ENCODE data around the gene PPP1R14C. TPM values are rescaled to one million over a fixed set of nuclear protein-coding genes. Genes with fewer than 3 reads are reported as not detected.

Gene PPP1R14C
- total RNA-seq, 2 donors from 2014 or later = 0.26 to 0.33 TPM

GRCh38 chr6:150288456-150288855 is 145.6 kb downstream of the PPP1R14C start:
- no peaks in the 10 kb centered on the region for H3K4me1 ChIP-seq
- no peaks in the 10 kb centered on the region for H3K36me3 ChIP-seq (replicated peaks in 1 of 2; ENCODE audit: insufficient read depth in 1 of 2, low read depth in 2 of 2)
- DNase-seq (no peak), ATAC-seq (no peak)
- intact Hi-C loops (cut with DNase I) = no loop called here
- no peak for TF ChIP-seq POLR2A (IDR thresholded peaks at IDR 0.05)
- no peak for TF ChIP-seq CTCF (IDR thresholded peaks at IDR 0.05)
- no peak overlapping the region for H3K27ac ChIP-seq
- no peaks in the 10 kb centered on the region for H3K27me3 ChIP-seq
- no peak overlapping the region for H3K4me3 ChIP-seq
- WGBS, 2 donors = 83 to 84% methylated on average over 4 of the region's 4 CpGs
- no peaks in the 10 kb centered on the region for H3K9me3 ChIP-seq

- TF ChIP-seq CTCF (IDR thresholded peaks at IDR 0.05) (no peak), POLR2A (IDR thresholded peaks at IDR 0.05) (no peak)
- DNase-seq = no peak
- Histone ChIP-seq H3K27ac (no peak overlapping the region), H3K36me3 (replicated peaks in 1 of 2; ENCODE audit: insufficient read depth in 1 of 2, low read depth in 2 of 2) (no peaks in the 10 kb centered on the region), H3K4me1 (no peaks in the 10 kb centered on the region), H3K4me3 (no peak overlapping the region), H3K9me3 (no peaks in the 10 kb centered on the region), H3K27me3 (no peaks in the 10 kb centered on the region)
- intact Hi-C loops (cut with DNase I) = no loop called here
- ATAC-seq = no peak
- 78 to 82% methylated on average over 8 of the region's 8 CpGs for WGBS, 2 donors
Measured at GRCh38 chr6:150289454-150290071, 146.7 kb downstream of the PPP1R14C start.

GRCh38 chr6:150290429-150290828 is 147.6 kb downstream of the PPP1R14C start:
- H3K27me3 ChIP-seq = no peaks in the 10 kb centered on the region
- no peaks in the 10 kb centered on the region for H3K4me1 ChIP-seq
- TF ChIP-seq POLR2A (IDR thresholded peaks at IDR 0.05) = no peak
- no peak for TF ChIP-seq CTCF (IDR thresholded peaks at IDR 0.05)
- no peaks in the 10 kb centered on the region for H3K36me3 ChIP-seq (replicated peaks in 1 of 2; ENCODE audit: insufficient read depth in 1 of 2, low read depth in 2 of 2)
- 73 to 78% methylated on average over 8 to 10 of the region's 10 CpGs for WGBS, 2 donors
- H3K4me3 ChIP-seq = no peak overlapping the region
- intact Hi-C loops (cut with DNase I) = no loop called here
- H3K27ac ChIP-seq = no peak overlapping the region
- no peak for DNase-seq
- no peaks in the 10 kb centered on the region for H3K9me3 ChIP-seq
- no peak for ATAC-seq

GRCh38 chr6:150291968-150292710 is 149.3 kb downstream of the PPP1R14C start:
- DNase-seq = no peak
- intact Hi-C loops (cut with DNase I) = no loop called here
- no peaks in the 10 kb centered on the region for H3K36me3 ChIP-seq (replicated peaks in 1 of 2; ENCODE audit: insufficient read depth in 1 of 2, low read depth in 2 of 2)
- H3K4me3 ChIP-seq = no peak overlapping the region
- no peak for TF ChIP-seq POLR2A (IDR thresholded peaks at IDR 0.05)
- TF ChIP-seq CTCF (IDR thresholded peaks at IDR 0.05) = no peak
- no peaks in the 10 kb centered on the region for H3K4me1 ChIP-seq
- no peak for ATAC-seq
- peaks cover 0 to 7% (median 0%) of the 10 kb centered on the region in 3 donors for H3K9me3 ChIP-seq
- no peaks in the 10 kb centered on the region for H3K27me3 ChIP-seq
- no peak overlapping the region for H3K27ac ChIP-seq
- WGBS, 2 donors = 79 to 88% methylated on average over 10 of the region's 10 CpGs

Measured in body of pancreas (tissue), 4 donors.